Glutamatergic neuron (in vitro differentiated cells): ENCODE data around the gene MVB12B. TPM values are rescaled to one million over a fixed set of nuclear protein-coding genes. Genes with fewer than 3 reads are reported as not detected.

Experiments used
- DNase-seq: peaks from one replicate; pipeline ENCODE4 v3.0.0; 2022
- H3K27ac Mint-ChIP-seq: one replicate; pipeline ENCODE4 v1.8.0; 2020; ENCODE audit warnings: mild to moderate bottlenecking, mixed read lengths, inconsistent platforms; ENCODE audit not compliant: unreplicated experiment
- H3K27me3 Mint-ChIP-seq: one replicate; pipeline ENCODE4 v1.8.0; 2020; ENCODE audit warnings: mild to moderate bottlenecking, moderate library complexity, mixed read lengths, inconsistent platforms; ENCODE audit not compliant: unreplicated experiment
- H3K36me3 Mint-ChIP-seq: one replicate; pipeline ENCODE4 v1.8.0; 2020; ENCODE audit warnings: mild to moderate bottlenecking, mixed read lengths, inconsistent platforms; ENCODE audit not compliant: unreplicated experiment
- H3K4me1 Mint-ChIP-seq: one replicate; pipeline ENCODE4 v1.8.0; 2020; ENCODE audit warnings: mild to moderate bottlenecking, low read depth, mixed read lengths, inconsistent platforms; ENCODE audit not compliant: unreplicated experiment
- H3K4me3 Mint-ChIP-seq: one replicate; pipeline ENCODE4 v1.8.0; 2020; ENCODE audit warnings: mild to moderate bottlenecking, mixed read lengths, inconsistent platforms; ENCODE audit not compliant: unreplicated experiment
- H3K9me3 Mint-ChIP-seq: one replicate; pipeline ENCODE4 v1.8.0; 2020; ENCODE audit warnings: mild to moderate bottlenecking, moderate library complexity, mixed read lengths, inconsistent platforms; ENCODE audit not compliant: unreplicated experiment
- total RNA-seq: library from RNA; stranded (reverse); fragmentation: NEBNext Ultra II Directional; extraction: Animal tissue kit (Norgen Biotek cat#: 25700); gene quantifications from one replicate; pipeline ENCODE4 v1.2.1, GENCODE V29; 2021; ENCODE audit not compliant: unreplicated experiment
- TF ChIP-seq, protein P1 (sequence below): fragments of 200-600 bp; sonication (generic); IDR thresholded peaks from one replicate; pipeline ENCODE4 v1.5.0; 2021; ENCODE audit not compliant: partially characterized antibody, unreplicated experiment

The MVB12B gene
- total RNA-seq, 1 donor from 2014 or later: 41.1 TPM

DNA sequence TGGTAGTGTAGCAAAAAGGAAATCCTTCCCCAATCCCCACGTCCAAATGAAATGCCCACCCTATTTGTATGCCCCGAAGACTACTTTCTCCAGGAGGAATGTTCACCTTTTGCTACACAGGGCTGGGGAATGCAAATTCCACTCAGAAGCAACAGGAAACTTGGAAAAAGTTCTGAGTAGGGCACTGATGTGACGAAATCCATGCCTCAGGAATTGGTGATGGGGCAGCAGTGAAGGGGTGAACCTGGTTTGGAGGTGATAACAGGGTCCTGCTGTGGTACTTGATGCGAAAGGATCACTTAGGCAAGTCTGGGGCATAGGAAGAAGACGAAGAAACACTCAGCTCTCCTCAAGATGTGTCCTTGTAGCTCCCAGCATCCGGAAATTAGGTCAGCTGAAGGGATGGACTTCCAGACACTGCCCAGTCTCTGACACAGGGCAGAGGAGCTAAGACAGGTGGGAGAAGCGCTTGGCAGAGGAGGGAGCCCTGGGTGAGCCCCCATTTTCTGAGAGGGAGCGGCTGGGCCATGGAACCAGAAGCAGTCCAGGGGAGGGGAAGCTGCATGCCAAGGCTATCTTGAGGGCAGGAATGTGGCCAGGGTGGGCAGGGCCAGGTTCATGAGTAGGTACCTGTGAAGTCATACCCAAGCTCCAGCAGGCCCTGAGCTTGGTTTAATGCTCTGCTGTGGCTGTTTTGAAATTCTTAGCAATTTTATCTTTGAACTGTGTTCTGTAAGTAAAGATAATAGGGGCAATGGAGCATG is 22.2 kb upstream of the MVB12B start:
- no peaks in the 10 kb centered on the region for H3K9me3 Mint-ChIP-seq
- TF ChIP-seq, protein P1, sequence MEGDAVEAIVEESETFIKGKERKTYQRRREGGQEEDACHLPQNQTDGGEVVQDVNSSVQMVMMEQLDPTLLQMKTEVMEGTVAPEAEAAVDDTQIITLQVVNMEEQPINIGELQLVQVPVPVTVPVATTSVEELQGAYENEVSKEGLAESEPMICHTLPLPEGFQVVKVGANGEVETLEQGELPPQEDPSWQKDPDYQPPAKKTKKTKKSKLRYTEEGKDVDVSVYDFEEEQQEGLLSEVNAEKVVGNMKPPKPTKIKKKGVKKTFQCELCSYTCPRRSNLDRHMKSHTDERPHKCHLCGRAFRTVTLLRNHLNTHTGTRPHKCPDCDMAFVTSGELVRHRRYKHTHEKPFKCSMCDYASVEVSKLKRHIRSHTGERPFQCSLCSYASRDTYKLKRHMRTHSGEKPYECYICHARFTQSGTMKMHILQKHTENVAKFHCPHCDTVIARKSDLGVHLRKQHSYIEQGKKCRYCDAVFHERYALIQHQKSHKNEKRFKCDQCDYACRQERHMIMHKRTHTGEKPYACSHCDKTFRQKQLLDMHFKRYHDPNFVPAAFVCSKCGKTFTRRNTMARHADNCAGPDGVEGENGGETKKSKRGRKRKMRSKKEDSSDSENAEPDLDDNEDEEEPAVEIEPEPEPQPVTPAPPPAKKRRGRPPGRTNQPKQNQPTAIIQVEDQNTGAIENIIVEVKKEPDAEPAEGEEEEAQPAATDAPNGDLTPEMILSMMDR: no peak
- peaks cover 4% of the 10 kb centered on the region for H3K27me3 Mint-ChIP-seq
- DNase-seq: no peak
- H3K36me3 Mint-ChIP-seq: no peaks in the 10 kb centered on the region
- H3K4me3 Mint-ChIP-seq: no peak overlapping the region
- H3K4me1 Mint-ChIP-seq: peaks cover 10% of the 10 kb centered on the region
- H3K27ac Mint-ChIP-seq: no peak overlapping the region

DNA sequence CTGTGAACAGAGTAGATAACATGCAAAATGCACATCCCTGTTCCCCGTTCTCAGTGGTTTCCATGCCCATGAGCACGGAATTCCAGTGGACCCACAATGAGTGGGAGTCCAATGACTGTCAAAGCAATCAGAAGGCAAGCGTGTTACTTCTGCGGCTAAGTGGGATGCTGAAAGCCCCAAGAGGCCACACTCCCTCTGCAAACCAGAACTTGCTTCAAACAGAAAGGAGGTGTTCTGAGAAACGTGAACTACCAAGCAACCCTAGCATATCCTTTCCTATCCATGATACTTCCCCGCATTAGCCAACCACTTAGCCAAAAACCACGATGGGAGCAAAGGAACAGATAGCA is 21.7 kb upstream of the MVB12B start:
- H3K4me3 Mint-ChIP-seq: no peak overlapping the region
- peaks cover 10% of the 10 kb centered on the region for H3K4me1 Mint-ChIP-seq
- no peak for DNase-seq
- peaks cover 4% of the 10 kb centered on the region for H3K27me3 Mint-ChIP-seq
- H3K9me3 Mint-ChIP-seq: no peaks in the 10 kb centered on the region
- TF ChIP-seq, protein P1: no peak
- H3K27ac Mint-ChIP-seq: no peak overlapping the region
- no peaks in the 10 kb centered on the region for H3K36me3 Mint-ChIP-seq

DNA sequence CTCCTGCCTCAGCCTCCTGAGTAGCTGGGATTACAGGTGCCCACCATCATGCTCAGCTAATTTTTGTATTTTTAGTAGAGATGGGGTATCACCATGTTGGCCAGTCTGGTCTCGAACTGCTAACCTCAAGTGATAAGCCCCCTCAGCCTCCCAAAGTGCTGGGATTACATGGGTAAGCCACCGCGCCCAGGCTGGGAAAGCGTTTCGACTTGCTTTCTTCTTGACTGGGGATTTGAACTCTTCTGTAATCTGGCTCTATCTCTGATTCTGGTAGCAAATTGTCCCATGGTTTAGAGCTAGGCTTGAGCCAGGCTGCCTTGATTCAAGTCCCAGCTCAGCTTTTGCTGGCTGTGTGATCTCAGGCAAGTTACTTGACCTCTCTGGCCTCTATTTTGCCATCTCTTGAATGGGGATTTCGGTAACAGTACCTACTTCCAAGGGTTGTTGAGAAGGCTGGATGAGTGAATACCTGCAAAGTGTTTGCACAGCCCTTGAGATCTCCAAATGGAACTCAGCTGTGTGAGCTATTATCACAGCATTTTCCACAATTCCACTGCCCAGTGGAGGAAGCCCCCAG is 20.5 kb upstream of the MVB12B start:
- no peak for DNase-seq
- H3K4me1 Mint-ChIP-seq: peaks cover 10% of the 10 kb centered on the region
- peaks cover 4% of the 10 kb centered on the region for H3K27me3 Mint-ChIP-seq
- no peak overlapping the region for H3K27ac Mint-ChIP-seq
- no peaks in the 10 kb centered on the region for H3K36me3 Mint-ChIP-seq
- no peaks in the 10 kb centered on the region for H3K9me3 Mint-ChIP-seq
- TF ChIP-seq, protein P1: no peak
- H3K4me3 Mint-ChIP-seq: no peak overlapping the region

DNA sequence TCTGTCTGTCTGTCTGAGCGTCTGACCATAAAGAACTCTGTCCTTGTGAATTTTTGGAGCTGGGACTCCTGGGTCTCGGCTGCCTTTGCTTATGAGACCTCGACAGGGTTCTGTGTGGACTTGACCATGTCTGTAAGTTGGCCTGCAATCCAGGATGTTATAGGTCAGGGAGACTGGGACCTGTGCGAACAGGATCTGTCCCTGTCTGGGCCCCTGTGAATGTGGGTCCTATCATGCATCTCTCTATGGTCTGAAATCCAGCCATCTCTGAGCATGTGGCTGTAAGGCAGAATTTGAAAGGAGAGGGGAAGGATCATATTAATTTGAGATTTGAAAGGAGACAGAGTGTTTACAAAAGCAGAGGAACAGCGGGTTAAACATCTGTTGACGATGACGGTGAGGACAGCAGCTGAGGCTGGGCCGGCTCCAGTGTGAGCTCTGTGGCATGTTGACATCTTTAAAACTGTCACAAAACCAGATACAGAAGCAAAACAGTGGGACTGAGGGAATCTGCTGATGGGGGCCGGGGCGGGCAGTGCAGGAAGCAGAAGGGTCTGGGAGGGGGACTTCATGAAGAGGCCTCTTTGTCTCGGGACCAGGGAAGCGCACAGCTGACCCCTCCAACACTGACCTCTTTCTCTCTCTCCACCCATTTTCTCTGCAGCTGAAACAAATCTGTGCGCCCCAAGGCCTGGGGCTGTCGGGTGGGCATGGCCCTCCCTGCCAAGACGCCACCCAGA is 19.1 kb upstream of the MVB12B start:
- DNase-seq: no peak

More for the DNA sequence above, 19.1 kb upstream of the MVB12B start:
- TF ChIP-seq, protein P1: no peak
- H3K36me3 Mint-ChIP-seq: no peaks in the 10 kb centered on the region
- H3K4me3 Mint-ChIP-seq: peak overlapping the region; percentile 44
- H3K27ac Mint-ChIP-seq: peak overlapping the region; percentile 23
- H3K9me3 Mint-ChIP-seq: no peaks in the 10 kb centered on the region
- peaks cover 4% of the 10 kb centered on the region for H3K27me3 Mint-ChIP-seq
- peaks cover 6% of the 10 kb centered on the region for H3K4me1 Mint-ChIP-seq
